NCI-H82 treated with DMSO at 0.1 percent for 48 hours (cell line): ENCODE results near the gene XIRP2.
"Not testable (repeated sequence)": the region's sequence is repeated elsewhere in the genome, so short reads cannot be mapped to it uniquely, and the experiment has no call there.

Experiments used
- DNase-seq: peaks from one replicate; lab custom pipeline; 2025; ENCODE audit not compliant: unreplicated experiment; lab: John Stamatoyannopoulos, UW

The XIRP2 gene

DNA sequence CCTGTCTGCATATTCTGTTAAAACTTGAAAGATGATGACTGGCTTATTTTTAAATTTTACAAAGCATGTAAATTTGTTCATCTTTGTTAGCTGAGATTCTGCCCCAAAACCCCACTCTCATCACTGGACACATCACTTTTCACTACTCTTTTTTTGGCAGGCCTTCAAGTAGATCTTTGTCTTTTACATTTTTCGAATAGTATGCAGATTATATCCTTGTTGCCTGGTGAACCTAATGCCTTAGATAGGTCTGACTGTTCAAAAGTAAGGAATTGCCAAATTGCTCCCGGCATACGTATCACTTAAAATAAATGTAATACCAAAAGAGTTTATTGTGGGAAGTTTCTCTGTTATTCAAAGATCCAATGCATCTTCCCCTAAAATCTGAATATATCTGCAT, 303.3 kb downstream of the XIRP2 start:
- DNase-seq = no peak

DNA sequence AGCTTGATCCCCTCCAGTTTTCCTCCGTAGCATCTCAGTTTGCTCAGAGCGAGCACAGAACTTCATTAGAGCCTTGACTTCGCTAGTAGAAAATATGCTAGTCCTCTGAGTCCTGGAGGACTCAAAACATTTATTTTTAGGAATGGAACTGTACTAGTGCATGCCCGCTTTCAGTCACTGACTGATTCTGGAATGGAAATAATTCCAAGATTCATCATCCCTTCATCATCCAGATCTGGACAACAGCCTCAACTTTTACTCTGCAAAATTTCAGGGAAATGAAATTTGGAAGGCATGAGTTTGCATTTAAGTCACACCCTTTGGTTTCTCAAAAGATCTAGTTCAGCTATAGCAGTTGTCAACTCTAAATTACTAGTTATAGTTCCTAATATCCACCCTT, 304.6 kb downstream of the XIRP2 start:
- DNase-seq = no peak

DNA sequence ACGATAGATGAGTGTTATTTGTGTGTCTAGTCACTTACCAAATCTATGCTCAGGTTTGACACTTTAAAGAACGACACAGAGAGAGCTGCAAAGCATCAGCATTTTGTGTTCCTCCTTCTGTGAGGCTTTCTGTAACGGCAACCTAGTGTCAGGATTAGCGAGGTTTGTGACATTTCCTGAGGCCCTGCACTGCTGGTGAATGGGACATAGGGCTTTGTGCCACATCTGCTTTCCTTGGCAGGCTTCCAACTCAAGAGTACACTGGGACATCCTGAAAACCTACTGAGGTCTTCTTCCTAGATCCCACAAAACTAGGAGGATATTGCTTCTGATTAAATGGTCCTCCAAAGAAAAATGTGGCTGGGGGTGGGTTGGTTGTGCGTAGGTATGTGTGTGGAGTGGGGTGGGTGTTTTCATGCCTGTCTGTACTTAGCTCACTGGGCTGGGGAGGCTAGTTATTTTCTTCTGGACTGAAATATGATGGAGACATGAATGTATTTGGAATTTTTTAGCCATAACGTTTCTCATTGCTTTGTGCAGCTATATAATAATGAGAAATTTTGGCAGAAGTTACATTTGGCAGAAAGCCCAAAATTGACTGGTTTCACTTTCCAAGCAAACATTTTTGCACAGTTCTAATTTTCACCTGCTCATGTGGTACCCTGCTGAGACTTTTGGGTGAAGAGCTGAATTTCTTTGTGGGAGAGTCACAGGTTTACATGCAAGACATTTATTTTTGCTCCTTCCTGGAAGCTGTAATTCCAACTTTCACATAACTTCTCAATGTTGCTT, 308.4 kb downstream of the XIRP2 start:
- peak; percentile 82 for DNase-seq

DNA sequence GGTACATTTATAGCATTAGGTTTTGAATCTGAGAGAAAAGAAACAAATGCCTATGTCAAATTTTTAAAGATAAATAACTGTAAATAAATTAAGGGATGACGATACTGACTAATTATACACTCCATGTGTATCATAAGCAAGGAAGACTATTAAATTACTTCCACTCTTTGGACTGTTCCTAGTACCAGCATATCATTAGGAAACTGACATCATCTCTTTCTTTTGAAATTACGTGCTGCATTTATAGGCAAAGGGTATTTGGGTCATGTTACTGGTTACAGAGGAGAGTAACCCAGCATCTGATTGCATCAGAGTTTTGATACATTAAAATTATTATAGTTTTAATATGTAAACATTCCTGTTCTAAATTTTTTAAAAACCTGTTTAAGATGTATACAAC, 309.7 kb downstream of the XIRP2 start:
- DNase-seq = no peak

DNA sequence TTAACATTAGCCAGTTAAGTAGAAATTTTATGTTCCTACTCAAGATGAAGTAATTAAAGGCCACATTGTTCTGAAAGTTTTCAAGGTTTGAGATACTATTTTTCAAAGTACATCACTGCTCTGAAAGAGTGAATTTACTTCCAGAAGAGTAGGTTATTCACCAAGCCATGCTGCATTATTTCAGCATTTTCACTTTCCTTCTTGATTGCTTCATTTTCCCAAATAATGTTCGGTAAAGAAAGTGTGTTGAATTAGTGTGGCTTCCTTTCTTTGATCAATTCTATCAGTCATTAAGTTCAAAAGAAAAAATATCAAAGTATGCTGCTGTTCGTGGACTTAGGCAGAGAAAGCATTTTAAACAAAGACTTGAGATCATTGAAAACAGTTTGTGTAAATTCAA, 310.3 kb downstream of the XIRP2 start:
- no peak for DNase-seq

DNA sequence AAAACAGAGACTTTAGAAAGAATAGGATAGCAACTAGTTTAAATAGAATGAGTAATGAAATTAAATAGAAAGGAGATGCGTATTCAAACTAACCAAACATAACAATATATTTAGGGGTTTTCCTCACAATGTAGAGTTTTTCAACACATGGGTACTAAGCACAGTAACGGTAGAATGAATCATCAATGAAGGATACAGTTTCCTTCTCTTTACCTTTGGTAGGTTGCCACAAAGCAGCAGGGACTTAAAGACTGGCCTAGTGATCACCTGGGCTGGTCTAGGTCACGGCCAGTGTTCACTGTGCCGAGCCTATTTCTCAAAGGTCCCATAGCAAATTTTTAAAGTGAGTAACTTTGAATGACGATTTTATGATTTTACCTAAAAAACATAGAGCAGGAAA, 311.7 kb downstream of the XIRP2 start:
- no peak for DNase-seq

DNA sequence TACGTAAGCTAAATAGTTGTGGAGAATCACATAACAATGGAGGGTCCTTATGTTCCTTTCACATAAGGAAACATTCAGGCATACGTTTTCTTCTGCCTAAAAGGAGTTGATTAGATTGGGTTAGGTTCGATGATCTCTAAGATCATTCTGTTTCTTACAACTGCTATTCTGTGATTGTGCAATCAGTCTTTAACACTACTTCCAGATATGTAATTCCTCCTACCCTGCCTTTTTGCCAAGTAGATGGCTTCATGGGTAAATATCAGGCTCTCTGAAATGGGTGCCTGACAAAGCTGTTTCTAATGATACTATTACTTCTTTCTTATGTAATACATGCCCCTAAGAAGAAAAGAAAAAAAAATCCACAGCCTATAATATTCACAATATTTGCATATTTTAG, 321.5 kb downstream of the XIRP2 start:
- no peak for DNase-seq

DNA sequence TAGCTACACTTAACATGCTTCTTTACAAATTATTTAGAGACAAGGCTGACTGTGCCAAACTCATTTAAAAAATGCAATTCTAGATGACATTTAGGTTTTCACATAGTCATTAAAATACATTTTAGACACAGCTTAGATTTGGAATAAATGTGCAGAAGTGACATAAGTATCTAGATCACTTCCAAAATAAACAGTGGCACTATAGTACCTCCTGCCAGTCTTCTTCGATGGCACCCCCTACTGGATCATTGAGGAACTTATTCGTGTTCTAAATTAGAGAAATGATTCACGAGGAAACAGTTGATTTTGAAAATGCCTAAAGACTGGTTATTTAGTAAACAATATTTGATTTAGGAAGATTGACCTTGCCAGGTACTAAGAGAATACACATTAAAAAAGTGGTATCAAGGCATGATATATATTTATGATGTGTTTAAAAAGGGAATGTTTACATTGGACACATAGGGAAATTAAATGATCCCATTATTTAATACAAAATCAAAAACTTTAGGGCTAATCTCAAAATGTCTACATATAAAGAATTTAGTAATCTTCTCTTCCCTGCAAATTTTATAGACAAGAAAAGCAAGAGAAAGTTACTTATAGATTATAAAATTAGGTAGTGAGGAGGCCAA, 323.9 kb downstream of the XIRP2 start:
- DNase-seq = peak; percentile 28

DNA sequence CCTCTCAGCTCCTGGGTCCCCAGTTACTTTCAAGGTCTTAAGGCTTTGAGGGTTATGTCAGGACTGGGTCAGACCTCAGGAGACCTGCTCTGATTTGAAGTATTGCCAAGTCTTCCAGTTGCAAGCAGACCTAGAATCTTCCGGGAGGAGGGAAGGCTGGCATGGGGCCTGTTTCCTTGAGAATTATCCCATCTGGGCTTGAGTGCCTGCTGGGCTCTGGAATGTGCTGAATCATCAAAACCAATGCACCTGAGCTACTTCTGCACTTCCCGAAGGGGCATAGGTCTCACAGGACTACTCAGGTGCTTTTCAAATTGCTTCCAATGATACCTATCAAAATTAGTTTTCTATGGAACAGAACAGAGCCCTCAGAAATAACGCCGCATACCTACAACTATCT, 327.3 kb downstream of the XIRP2 start:
- DNase-seq = no peak

DNA sequence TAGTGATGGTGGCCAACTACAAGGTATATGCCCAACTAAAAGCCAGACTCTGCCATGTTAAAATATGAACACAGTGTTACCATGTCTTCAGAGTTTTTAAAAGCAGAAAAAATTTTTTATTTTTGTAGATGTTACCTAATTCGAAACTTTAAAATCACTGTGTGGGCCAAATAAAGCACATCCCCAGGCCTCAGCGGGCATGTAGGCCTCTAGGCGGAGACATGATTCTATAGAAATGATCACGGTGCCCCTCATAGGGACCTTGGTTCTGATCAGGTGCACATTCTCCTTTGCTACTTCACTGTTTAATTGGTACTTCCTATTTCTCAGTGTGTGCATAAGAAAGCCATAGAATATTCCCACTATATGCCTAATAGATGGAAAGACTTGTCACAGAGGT, 349.2 kb downstream of the XIRP2 start:
- DNase-seq = no peak

DNA sequence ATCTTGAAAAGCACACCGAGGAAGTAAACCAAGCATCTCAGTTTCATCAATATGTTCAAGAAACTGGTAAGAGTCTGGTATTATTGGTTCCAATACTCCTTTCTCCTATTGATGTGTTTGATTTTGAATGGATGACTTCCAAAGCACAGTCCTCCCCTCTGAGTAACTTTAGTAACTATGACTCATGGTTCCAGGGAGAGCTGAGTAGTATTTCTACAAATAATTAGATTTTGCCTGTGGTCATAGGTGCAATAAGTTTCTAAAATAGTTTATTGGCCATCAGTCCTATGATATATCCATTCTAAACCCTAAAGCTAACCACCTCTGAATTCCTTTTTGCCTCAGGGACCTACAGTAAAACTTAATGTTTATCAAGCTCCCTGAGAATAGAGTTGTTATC, 352.4 kb downstream of the XIRP2 start:
- no peak for DNase-seq

DNA sequence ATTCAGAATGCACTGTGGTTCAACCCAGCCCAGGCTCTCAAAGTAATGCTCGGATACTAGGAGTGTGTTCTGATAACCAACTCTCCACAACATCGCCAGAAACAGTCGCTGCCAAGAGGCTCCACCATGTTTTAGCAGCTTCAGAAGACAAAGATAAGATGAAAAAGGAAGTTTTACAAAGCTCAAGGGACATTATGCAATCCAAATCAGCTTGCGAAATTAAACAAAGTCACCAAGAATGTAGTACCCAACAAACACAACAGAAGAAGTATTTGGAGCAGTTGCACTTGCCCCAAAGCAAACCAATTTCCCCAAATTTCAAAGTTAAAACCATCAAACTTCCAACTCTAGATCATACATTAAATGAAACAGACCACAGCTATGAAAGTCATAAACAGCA, 360.9 kb downstream of the XIRP2 start:
- DNase-seq = no peak

DNA sequence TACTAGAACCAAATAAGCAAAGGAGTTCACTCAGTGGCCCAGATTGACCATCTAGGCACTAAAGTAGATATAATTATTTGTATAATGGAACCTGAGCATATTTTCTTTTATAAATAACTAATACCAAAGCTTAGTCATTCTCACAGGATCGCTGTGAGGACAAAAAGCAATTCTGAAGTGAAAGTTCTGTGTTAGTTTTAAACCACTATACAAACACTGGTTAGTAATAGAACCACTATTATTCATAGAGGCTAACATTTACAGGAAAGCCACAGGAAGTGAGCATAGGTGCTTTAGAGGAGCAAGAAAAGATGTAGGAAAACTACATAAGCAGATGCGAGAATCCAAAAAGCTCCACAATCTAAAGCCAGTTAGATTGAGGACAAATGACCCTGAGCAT, 364.7 kb downstream of the XIRP2 start:
- DNase-seq = no peak

DNA sequence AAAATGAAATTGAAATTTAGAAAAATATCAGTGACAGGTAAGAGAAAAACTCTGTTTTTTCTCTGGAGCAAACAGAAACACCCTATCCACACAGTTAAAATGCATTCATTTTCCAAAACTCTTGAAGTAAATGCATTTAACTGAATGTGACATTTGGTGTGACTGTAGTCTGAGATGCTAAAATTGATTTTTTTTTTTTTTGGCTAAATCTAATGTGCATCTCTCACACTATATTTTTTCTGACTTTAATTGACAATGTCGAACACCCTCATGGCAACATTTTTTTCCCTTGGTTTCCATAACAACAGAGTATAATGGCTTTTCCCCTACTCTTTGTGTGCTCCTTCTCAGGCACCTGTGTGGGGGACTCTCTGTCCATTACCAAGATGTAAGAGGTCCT, 366.4 kb downstream of the XIRP2 start:
- DNase-seq = no peak

DNA sequence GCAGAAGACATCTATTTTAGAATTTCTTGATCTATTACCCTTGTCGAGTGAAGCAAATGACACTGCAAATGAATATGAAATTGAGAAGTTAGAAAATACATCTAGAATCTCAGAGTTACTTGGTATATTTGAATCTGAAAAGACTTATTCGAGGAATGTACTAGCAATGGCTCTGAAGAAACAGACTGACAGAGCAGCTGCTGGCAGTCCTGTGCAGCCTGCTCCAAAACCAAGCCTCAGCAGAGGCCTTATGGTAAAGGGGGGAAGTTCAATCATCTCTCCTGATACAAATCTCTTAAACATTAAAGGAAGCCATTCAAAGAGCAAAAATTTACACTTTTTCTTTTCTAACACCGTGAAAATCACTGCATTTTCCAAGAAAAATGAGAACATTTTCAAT, 370.4 kb downstream of the XIRP2 start:
- no peak for DNase-seq

DNA sequence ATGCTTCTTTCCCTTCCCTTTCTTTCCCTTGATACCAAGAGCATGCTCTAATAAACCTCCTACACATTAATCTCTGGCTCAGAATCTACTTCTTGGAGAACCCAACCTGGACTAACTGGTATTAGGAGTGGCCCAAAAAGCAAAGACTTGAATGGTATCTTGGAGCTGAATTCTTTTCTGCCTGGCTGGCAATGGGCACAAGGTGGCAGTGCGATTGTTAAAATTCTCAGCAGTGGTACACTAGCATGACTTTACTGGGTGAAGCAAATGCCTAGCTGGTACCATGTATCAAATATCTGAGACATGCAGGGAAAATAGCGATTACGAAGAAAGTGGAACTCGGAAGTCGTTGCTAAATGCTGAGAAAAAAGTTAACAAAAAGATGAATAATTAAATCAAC, 376.1 kb downstream of the XIRP2 start:
- DNase-seq = peak; percentile 17

DNA sequence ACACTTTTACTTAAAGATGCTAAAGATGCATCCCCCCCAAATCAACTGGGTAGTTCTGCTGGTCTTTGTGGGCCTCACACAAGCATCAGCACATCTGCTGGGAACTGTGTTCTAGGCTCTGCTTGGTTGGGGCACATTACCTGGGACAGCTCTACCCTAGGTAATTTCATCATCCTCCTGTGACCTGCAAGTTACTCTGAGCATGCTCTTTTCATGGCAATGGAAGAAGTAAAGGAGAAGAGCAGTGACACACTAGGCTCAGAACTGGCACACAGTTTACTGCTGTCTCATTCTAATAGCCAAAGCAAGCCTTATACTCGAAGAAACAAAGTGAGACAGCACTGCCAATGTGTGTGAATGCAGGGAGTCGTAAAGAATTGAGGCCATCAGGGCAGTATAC, 376.7 kb downstream of the XIRP2 start:
- no peak for DNase-seq

DNA sequence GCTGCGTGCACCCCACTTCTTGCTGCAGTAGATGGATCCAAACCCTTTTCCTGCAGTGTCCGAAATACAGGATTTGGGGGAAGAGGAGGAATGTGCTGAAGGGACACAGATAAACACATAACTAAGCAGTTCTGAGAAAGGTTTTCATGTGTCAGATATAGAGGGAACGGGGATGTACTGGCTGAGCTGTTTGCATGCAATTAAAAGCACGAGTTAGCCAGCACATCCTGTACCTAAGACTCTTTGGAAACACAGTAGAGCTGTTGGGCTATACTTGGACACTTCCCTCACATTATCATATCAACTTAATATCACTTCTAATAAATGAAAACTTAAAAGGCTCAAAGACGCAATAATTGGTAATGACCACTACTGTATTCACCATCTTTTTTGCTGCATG, 377.4 kb downstream of the XIRP2 start:
- DNase-seq = no peak

DNA sequence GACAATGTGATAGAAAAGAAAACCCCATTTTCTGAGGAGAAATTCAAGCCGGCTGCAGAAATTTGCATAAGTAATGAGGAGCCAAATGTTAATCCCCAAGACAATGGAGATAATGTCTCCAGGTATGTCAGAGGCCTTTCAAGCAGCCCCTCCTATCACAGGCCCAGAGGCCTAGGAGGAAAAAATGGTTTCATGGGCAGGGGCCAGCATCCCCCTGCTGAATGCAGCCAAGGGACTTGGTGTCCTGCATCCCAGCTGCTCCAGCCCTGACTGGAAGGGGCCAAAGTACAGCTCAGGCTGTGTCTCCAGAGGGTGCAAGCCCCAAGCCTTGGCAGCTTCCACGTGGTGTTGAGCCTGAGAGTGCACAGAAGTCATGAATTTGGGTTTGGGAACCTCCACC, 380.0 kb downstream of the XIRP2 start:
- not testable (repeated sequence) for DNase-seq

DNA sequence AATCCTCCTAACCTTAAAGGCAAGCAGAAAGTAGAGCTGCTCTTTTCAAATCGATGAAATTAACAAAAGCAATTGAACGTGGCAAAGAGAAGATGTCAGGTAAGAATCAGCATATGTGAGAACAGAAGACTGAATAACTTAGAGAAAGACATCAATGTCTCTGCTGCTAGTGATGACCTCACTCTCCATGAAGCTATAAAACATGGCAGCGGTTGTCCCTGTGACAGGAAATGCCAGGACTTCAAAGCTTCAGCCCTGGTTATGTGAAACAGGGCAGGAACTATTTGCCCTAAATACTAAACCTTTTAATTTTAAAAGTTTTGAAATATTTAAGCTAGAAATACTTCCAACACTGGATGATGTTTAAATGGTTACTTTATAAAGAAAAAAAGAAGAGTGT, 383.7 kb downstream of the XIRP2 start:
- DNase-seq = no peak

DNA sequence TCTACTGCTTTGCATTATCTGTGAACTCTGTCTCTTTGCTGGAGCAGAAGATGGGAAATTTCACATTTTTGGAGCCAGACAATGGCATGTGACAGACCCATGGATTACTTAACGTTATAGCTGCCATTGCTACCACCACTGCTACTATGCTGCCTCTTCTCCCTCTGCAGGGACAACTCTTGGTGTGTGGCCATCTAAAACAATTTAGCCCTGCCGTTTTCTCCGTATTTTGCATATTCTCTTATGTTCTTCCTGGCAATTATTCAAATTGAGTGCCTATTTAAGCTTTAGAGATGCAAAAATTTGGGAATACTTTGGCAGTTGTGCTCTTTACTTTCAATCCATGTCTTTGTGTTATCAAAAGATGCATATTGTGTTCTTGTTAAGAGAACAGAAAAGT, 386.8 kb downstream of the XIRP2 start:
- DNase-seq = no peak

DNA sequence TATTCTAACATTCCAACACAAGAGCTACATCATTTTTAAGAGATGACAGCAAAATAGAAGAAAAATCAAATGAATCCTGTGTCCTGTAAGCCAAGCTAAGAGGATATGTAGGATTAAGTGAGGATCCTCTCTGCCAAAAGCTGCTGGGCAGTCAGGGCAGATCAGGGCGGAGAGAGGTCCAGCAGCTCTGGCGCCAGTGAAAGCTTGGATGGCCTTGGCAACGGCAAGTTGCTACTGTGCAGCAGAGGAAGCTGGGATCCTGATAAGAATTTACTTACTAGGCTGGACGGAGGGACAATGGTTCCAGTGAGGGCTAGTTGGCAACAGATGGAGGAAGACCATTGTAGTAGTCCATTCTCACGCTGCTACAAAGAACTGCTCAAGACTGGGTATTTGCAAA, 391.5 kb downstream of the XIRP2 start:
- DNase-seq = peak; percentile 72

DNA sequence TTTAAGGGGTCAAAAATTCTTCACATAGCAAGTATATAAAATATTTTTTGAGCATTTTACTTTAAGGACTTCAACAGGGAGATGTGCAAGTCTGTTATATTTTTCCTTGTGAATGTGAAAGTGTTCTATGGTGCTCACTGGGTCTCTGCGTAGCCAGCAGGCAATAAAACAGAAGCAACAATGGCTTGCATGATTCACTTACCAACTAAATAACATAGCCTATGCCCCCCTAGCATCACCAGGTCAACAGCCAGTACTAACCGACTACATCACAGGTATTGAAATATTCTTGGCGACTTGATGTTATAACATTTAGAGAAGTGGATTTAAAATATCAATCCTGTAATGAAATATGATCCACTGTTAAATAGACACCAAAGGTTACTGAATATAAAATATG, 398.9 kb downstream of the XIRP2 start:
- DNase-seq = no peak
